Neural crest cell (in vitro differentiated cells): Measurements from ENCODE around the gene IL1F10. TPM values are rescaled to one million over a fixed set of nuclear protein-coding genes. Genes with fewer than 3 reads are reported as not detected.

Experiments used
- DNase-seq: peaks from one replicate; pipeline ENCODE4 v3.0.0; 2021; ENCODE audit warnings: low read depth, mixed read lengths, low spot score
- H3K27ac Mint-ChIP-seq: one replicate; pipeline ENCODE4 v1.8.0; 2021; ENCODE audit warnings: mild to moderate bottlenecking, mixed read lengths; ENCODE audit not compliant: unreplicated experiment
- H3K27me3 Mint-ChIP-seq: 2 replicates; pipeline ENCODE4 v1.8.0; 2021; ENCODE audit warnings: low read depth, mild to moderate bottlenecking, mixed read lengths
- H3K36me3 Mint-ChIP-seq: 2 replicates; pipeline ENCODE4 v1.8.0; 2021; ENCODE audit warnings: low read depth, mild to moderate bottlenecking, mixed read lengths
- H3K4me1 Mint-ChIP-seq: 2 replicates; pipeline ENCODE4 v1.8.0; 2021; ENCODE audit warnings: mixed read lengths
- H3K4me3 Mint-ChIP-seq: one replicate; pipeline ENCODE4 v1.8.0; 2021; ENCODE audit warnings: mild to moderate bottlenecking, mixed read lengths
- H3K9me3 Mint-ChIP-seq: 2 replicates; pipeline ENCODE4 v1.8.0; 2021; ENCODE audit warnings: mixed read lengths
- CTCF ChIP-seq: fragments of 200-600 bp; sonication (generic); conservative IDR thresholded peaks from 2 replicates; pipeline ENCODE4 v1.5.0; 2021; ENCODE audit warnings: antibody characterized with exemption, mild to moderate bottlenecking
- long read RNA-seq: library from polyadenylated mRNA; unstranded; transcript quantifications from one replicate; pipeline ENCODE4 v2.0.0, GENCODE V29; 2020
- total RNA-seq: library from RNA; stranded (reverse); gene quantifications from 2 replicates; pipeline ENCODE4 v1.2.1, GENCODE V29; 2021

IL1F10 gene
- not detected in 2 replicates for total RNA-seq
- long read RNA-seq, result 0 reads

- no peak for DNase-seq
- no peak within 1 kb of the TSS for H3K27ac Mint-ChIP-seq
- H3K4me1 Mint-ChIP-seq, result no peaks in the 10 kb centered on the region
- H3K27me3 Mint-ChIP-seq, result peaks cover 29% of the 10 kb centered on the region
- no peak within 1 kb of the TSS for H3K4me3 Mint-ChIP-seq
- TF ChIP-seq CTCF, result no peak
- H3K36me3 Mint-ChIP-seq, result no peaks in the 10 kb centered on the region
- peaks cover 7% of the 10 kb centered on the region for H3K9me3 Mint-ChIP-seq
These were observed at the start of gene IL1F10 for GRCh38 chr2:113067681-113068080. IL1F10 (plus strand) TSS chr2:113067970; CDS start chr2:113072739, 4,769 bp downstream.

GRCh38 chr2:113018509-113018908, 49.3 kb upstream of the IL1F10 start:
- peaks cover 41% of the 10 kb centered on the region for H3K27me3 Mint-ChIP-seq
- H3K4me1 Mint-ChIP-seq, result no peaks in the 10 kb centered on the region
- peaks cover 17% of the 10 kb centered on the region for H3K9me3 Mint-ChIP-seq
- no peak overlapping the region for H3K27ac Mint-ChIP-seq
- no peak for DNase-seq
- peaks cover 4% of the 10 kb centered on the region for H3K36me3 Mint-ChIP-seq
- no peak overlapping the region for H3K4me3 Mint-ChIP-seq
- no peak for TF ChIP-seq CTCF

GRCh38 chr2:113021312-113021711, 46.5 kb upstream of the IL1F10 start:
- H3K27me3 Mint-ChIP-seq, result peaks cover 63% of the 10 kb centered on the region
- H3K27ac Mint-ChIP-seq, result no peak overlapping the region
- no peak overlapping the region for H3K4me3 Mint-ChIP-seq
- H3K9me3 Mint-ChIP-seq, result peaks cover 11% of the 10 kb centered on the region
- TF ChIP-seq CTCF, result no peak
- no peaks in the 10 kb centered on the region for H3K4me1 Mint-ChIP-seq
- H3K36me3 Mint-ChIP-seq, result peaks cover 2% of the 10 kb centered on the region
- DNase-seq, result no peak

GRCh38 chr2:113024764-113025163, 43.0 kb upstream of the IL1F10 start:
- Mint-ChIP-seq H3K4me1 (no peaks in the 10 kb centered on the region), H3K27ac (no peak overlapping the region), H3K36me3 (no peaks in the 10 kb centered on the region), H3K9me3 (peaks cover 1% of the 10 kb centered on the region), H3K4me3 (no peak overlapping the region), H3K27me3 (peaks cover 71% of the 10 kb centered on the region)
- no peak for DNase-seq
- TF ChIP-seq CTCF, result no peak

- H3K27me3 Mint-ChIP-seq, result peaks cover 78% of the 10 kb centered on the region
- no peaks in the 10 kb centered on the region for H3K9me3 Mint-ChIP-seq
- no peaks in the 10 kb centered on the region for H3K4me1 Mint-ChIP-seq
- DNase-seq, result no peak
- TF ChIP-seq CTCF, result no peak
- H3K27ac Mint-ChIP-seq, result no peak overlapping the region
- H3K4me3 Mint-ChIP-seq, result no peak overlapping the region
- H3K36me3 Mint-ChIP-seq, result no peaks in the 10 kb centered on the region
These were observed 42.0 kb upstream of the IL1F10 start for GRCh38 chr2:113025737-113026136.

- Mint-ChIP-seq H3K36me3 (no peaks in the 10 kb centered on the region), H3K4me3 (no peak overlapping the region), H3K4me1 (no peaks in the 10 kb centered on the region), H3K27me3 (peaks cover 85% of the 10 kb centered on the region), H3K9me3 (no peaks in the 10 kb centered on the region), H3K27ac (no peak overlapping the region)
- TF ChIP-seq CTCF, result no peak
- DNase-seq, result no peak
These were observed 40.1 kb upstream of the IL1F10 start for GRCh38 chr2:113027691-113028090.
